Loucy (cell line): ENCODE results near the gene MYH10.
"Not testable (repeated sequence)": the region's sequence is repeated elsewhere in the genome, so short reads cannot be mapped to it uniquely, and the experiment has no call there.

Experiments used
- H2AFZ ChIP-seq: fragments of 200-600 bp; sonication (generic); 2 replicates; pipeline ENCODE4 v1.6.0; 2016; ENCODE audit warnings: antibody characterized with exemption, mild to moderate bottlenecking, low read length, moderate library complexity
- H3F3A ChIP-seq: fragments of 200-600 bp; 2 replicates; pipeline ENCODE4 v1.6.0; 2016; ENCODE audit warnings: antibody characterized with exemption, low read depth, mild to moderate bottlenecking
- H3K27me3 ChIP-seq: fragments of 200-600 bp; sonication (generic); 2 replicates; pipeline ENCODE4 v1.6.1; 2014; ENCODE audit warnings: low read length, mild to moderate bottlenecking; ENCODE audit not compliant: insufficient read depth, poor library complexity, severe bottlenecking
- H3K36me3 ChIP-seq: fragments of 200-600 bp; sonication (generic); 2 replicates; pipeline ENCODE4 v1.6.1; 2016; ENCODE audit warnings: low read length; ENCODE audit not compliant: insufficient read depth
- H3K4me1 ChIP-seq: fragments of 200-600 bp; sonication (generic); 2 replicates; pipeline ENCODE4 v1.5.1; 2014; ENCODE audit warnings: low read length, mild to moderate bottlenecking; ENCODE audit not compliant: insufficient read depth, poor library complexity, severe bottlenecking
- H3K4me2 ChIP-seq: fragments of 200-600 bp; sonication (generic); 2 replicates; pipeline ENCODE4 v1.6.0; 2014; ENCODE audit warnings: antibody characterized with exemption, low read length, low read depth, mild to moderate bottlenecking; ENCODE audit not compliant: poor library complexity, severe bottlenecking
- H3K4me3 ChIP-seq: fragments of 200-600 bp; sonication (generic); 2 replicates; pipeline ENCODE4 v1.5.1; 2014; ENCODE audit warnings: low read length, mild to moderate bottlenecking, mixed read lengths; ENCODE audit not compliant: poor library complexity, severe bottlenecking
- H3K79me2 ChIP-seq: fragments of 200-600 bp; sonication (generic); 2 replicates; pipeline ENCODE4 v1.6.1; 2014; ENCODE audit warnings: low read length; ENCODE audit not compliant: insufficient read depth
- H3K9ac ChIP-seq: fragments of 200-600 bp; sonication (generic); 2 replicates; pipeline ENCODE4 v1.6.0; 2014; ENCODE audit warnings: mild to moderate bottlenecking, low read depth, low read length, moderate library complexity; ENCODE audit not compliant: poor library complexity, severe bottlenecking
- H3K9me2 ChIP-seq: fragments of 200-600 bp; sonication (generic); replicated peaks from 2 replicates; pipeline ENCODE4 v1.6.1; 2016; ENCODE audit warnings: low read depth, low read length, mixed read lengths
- H3K9me3 ChIP-seq: fragments of 200-600 bp; sonication (generic); 2 replicates; pipeline ENCODE4 v1.6.1; 2014; ENCODE audit warnings: mild to moderate bottlenecking, antibody characterized with exemption, low read length, low read depth; ENCODE audit not compliant: insufficient read depth
- H4K20me1 ChIP-seq: fragments of 200-600 bp; sonication (generic); 2 replicates; pipeline ENCODE4 v1.6.0; 2014; ENCODE audit warnings: antibody characterized with exemption, low read length, mild to moderate bottlenecking; ENCODE audit not compliant: insufficient read depth, poor library complexity, severe bottlenecking
- EZH2phosphoT487 ChIP-seq: fragments of 200-600 bp; IDR thresholded peaks from 2 replicates; pipeline ENCODE4 v1.6.1; 2018; ENCODE audit warnings: antibody characterized with exemption, mild to moderate bottlenecking, moderate library complexity, borderline replicate concordance
- TF ChIP-seq, protein P1 (sequence below): fragments of 200-600 bp; sonication (generic); conservative IDR thresholded peaks from 2 replicates; pipeline ENCODE4 v1.5.1; 2014; ENCODE audit warnings: mild to moderate bottlenecking, antibody characterized with exemption, low read length

The MYH10 gene

DNA sequence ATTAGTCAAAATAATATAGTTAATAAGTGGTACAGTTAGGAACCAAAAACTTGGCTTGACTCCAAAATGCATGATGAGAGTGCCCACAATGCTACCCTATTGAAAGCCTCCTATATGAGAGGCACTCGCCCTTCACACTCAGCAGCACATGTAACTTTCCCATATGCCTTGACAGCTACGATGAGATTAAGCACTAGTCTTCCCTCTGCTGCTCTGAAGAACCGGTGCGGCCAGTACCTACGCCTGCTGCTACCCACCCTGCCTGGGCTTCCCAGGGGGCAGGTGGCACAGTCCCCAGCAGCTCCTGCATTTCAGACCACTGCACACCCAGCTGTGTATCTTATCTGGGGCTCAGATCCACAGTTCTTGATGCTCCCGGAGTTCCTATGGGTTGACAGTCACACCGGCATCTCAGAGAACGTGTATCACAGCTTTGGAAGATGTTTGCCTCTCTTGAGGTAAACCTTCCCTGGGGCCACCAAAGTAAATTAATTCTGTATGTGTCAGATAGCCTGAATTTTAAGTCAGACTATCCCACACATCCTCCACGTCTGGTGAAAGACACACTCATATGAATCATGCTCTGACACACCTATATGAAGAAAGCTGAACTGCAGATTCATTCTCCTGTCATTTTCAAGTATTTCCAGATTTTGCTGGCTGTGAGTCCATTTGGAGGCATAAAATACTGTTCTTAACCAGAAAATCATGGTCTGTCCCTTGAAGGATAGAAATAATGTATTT, 77.8 kb downstream of the MYH10 start:
- H3K9me3 ChIP-seq: no peaks in the 10 kb centered on the region
- no peaks in the 10 kb centered on the region for H3K9me2 ChIP-seq
- no peaks in the 10 kb centered on the region for H3F3A ChIP-seq
- no peaks in the 10 kb centered on the region for H3K27me3 ChIP-seq
- no peak overlapping the region for H2AFZ ChIP-seq
- H3K4me2 ChIP-seq: no peak overlapping the region
- H3K4me1 ChIP-seq: no peaks in the 10 kb centered on the region
- TF ChIP-seq, protein P1, sequence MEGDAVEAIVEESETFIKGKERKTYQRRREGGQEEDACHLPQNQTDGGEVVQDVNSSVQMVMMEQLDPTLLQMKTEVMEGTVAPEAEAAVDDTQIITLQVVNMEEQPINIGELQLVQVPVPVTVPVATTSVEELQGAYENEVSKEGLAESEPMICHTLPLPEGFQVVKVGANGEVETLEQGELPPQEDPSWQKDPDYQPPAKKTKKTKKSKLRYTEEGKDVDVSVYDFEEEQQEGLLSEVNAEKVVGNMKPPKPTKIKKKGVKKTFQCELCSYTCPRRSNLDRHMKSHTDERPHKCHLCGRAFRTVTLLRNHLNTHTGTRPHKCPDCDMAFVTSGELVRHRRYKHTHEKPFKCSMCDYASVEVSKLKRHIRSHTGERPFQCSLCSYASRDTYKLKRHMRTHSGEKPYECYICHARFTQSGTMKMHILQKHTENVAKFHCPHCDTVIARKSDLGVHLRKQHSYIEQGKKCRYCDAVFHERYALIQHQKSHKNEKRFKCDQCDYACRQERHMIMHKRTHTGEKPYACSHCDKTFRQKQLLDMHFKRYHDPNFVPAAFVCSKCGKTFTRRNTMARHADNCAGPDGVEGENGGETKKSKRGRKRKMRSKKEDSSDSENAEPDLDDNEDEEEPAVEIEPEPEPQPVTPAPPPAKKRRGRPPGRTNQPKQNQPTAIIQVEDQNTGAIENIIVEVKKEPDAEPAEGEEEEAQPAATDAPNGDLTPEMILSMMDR: no peak
- no peak for TF ChIP-seq EZH2phosphoT487
- H3K36me3 ChIP-seq: peaks cover 44% of the 10 kb centered on the region; the same call in 1 of the 2 replicates
- H4K20me1 ChIP-seq: no peaks in the 10 kb centered on the region
- H3K4me3 ChIP-seq: no peak overlapping the region
- H3K9ac ChIP-seq: no peak overlapping the region
- H3K79me2 ChIP-seq: no peaks in the 10 kb centered on the region

DNA sequence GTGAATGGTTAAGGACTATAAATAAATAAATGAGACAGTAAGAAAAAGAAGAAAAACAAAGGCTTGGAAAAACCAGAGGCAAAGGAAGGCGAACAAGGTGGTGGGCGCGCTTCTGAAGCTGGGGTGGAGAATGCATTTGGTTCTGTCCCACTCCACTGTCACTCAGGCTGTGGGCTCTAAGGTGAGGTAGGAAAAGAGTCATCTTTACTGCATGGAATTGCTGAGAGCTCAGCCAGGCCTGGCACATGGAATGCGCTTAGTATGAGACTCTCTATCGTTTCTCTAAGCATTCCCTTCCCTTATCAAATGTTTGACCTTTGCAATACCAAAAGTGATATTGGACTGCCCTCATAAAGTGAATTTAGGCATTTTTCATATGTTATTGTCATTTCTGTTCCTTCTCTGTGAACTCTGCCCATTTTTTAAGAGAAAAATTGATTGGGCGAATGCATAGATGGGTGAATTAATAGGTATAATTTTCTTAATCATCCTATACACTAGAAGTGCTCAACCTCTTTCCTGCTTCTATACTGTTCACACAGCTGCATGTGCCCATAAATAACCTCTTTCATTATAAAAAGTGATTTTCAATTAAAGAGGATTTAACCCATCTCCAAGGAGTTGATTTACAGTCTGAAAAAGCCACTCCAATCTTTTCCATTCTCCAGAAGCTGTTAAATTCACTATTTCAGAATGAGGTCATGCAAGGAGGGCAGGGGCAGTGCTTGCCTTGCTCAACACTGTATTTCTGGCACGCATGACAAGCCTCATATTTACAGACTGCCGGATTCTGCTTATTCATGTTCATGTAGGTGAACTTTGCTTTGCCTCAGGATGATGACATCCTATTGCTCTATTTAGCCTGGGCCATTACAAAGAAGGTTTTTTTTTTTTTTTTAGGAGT, 87.7 kb downstream of the MYH10 start:
- no peak overlapping the region for H2AFZ ChIP-seq
- H3K36me3 ChIP-seq: peaks cover 80% of the 10 kb centered on the region; the same call in 1 of the 2 replicates
- H3K9me3 ChIP-seq: no peaks in the 10 kb centered on the region
- H3K4me2 ChIP-seq: no peak overlapping the region
- H3K4me1 ChIP-seq: no peaks in the 10 kb centered on the region
- H3F3A ChIP-seq: no peaks in the 10 kb centered on the region
- no peaks in the 10 kb centered on the region for H3K9me2 ChIP-seq
- no peaks in the 10 kb centered on the region for H4K20me1 ChIP-seq
- H3K79me2 ChIP-seq: no peaks in the 10 kb centered on the region
- no peak overlapping the region for H3K4me3 ChIP-seq
- no peak for TF ChIP-seq EZH2phosphoT487
- TF ChIP-seq, protein P1: no peak
- no peak overlapping the region for H3K9ac ChIP-seq
- H3K27me3 ChIP-seq: no peaks in the 10 kb centered on the region

DNA sequence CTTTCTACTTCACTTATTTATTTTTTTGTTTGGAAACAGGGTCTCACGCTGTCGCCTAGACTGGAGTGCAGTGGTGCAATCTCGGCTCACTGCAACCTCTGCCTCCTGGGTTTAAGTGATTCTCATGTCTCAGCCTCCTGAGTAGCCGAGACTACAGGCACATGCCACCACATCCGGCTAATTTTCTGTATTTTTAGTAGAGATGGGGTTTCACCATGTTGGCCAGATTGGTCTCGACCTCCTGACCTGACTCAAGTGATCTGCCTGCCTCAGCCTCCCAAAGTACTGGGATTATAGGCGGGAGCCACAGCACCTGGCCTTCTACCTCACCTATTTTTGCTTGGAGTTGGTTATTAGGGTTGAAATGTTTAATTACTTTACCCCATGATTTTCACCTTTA, 90.5 kb downstream of the MYH10 start:
- H2AFZ ChIP-seq, H3K4me1 ChIP-seq, H3K79me2 ChIP-seq, H3K4me3 ChIP-seq, H3K4me2 ChIP-seq, H3F3A ChIP-seq, H3K9me2 ChIP-seq, H3K9ac ChIP-seq, H3K27me3 ChIP-seq, H3K9me3 ChIP-seq, H4K20me1 ChIP-seq: not testable (repeated sequence)
- H3K36me3 ChIP-seq: peaks cover 77% of the 10 kb centered on the region; the same call in 1 of the 2 replicates
